Activated CD4-positive, alpha-beta T cell treated with anti-CD3 and anti-CD28 coated beads, Interleukin-2, amount 10 ng/mL, durations not matched to agents 24 days and 14 days (primary cell): ENCODE measurements around the gene MALRD1. TPM values are rescaled to one million over a fixed set of nuclear protein-coding genes. Genes with fewer than 3 reads are reported as not detected.
"Not testable (repeated sequence)": the region's sequence is repeated elsewhere in the genome, so short reads cannot be mapped to it uniquely, and the experiment has no call there.

Experiments used
- DNase-seq: peaks from one replicate; pipeline ENCODE4 v3.0.0; 2022
- H3K27ac Mint-ChIP-seq: one replicate; pipeline ENCODE4 v1.8.0; 2022; ENCODE audit warnings: mild to moderate bottlenecking, mixed read lengths
- H3K27me3 Mint-ChIP-seq: one replicate; pipeline ENCODE4 v1.8.0; 2022; ENCODE audit warnings: mixed read lengths
- H3K36me3 Mint-ChIP-seq: one replicate; pipeline ENCODE4 v1.8.0; 2022; ENCODE audit warnings: low read depth, mild to moderate bottlenecking, mixed read lengths
- H3K4me1 Mint-ChIP-seq: one replicate; pipeline ENCODE4 v1.8.0; 2021; ENCODE audit warnings: mixed read lengths
- H3K4me3 Mint-ChIP-seq: one replicate; pipeline ENCODE4 v1.8.0; 2022; ENCODE audit warnings: mild to moderate bottlenecking, moderate library complexity, mixed read lengths
- H3K9me3 Mint-ChIP-seq: one replicate; pipeline ENCODE4 v1.8.0; 2021; ENCODE audit warnings: mixed read lengths
- intact Hi-C: fragments of 100-400 bp; cut with micrococcal nuclease; formaldehyde crosslinking; loops from one replicate; pipeline ENCODE4 v1.15.1; 2023
- total RNA-seq: library from RNA; stranded (reverse); gene quantifications from 2 replicates; pipeline ENCODE4 v1.2.3, GENCODE V29; 2022

MALRD1 gene
- total RNA-seq, 1 donor from 2014 or later: not detected

- DNase-seq: no peak
- Mint-ChIP-seq H3K9me3 (no peaks in the 10 kb centered on the region), H3K27me3 (no peaks in the 10 kb centered on the region), H3K4me3 (no peak overlapping the region), H3K4me1 (no peaks in the 10 kb centered on the region), H3K27ac (no peak overlapping the region), H3K36me3 (no peaks in the 10 kb centered on the region)
- intact Hi-C loops: no loop called here
These were observed 702.4 kb downstream of the MALRD1 start for GRCh38 chr10:19750972-19751371.

GRCh38 chr10:19756919-19757318, 708.3 kb downstream of the MALRD1 start:
- Mint-ChIP-seq H3K4me3 (no peak overlapping the region), H3K27ac (no peak overlapping the region), H3K4me1 (no peaks in the 10 kb centered on the region), H3K9me3 (no peaks in the 10 kb centered on the region), H3K27me3 (no peaks in the 10 kb centered on the region), H3K36me3 (no peaks in the 10 kb centered on the region)
- intact Hi-C loops: no loop called here
- DNase-seq: no peak

DNA sequence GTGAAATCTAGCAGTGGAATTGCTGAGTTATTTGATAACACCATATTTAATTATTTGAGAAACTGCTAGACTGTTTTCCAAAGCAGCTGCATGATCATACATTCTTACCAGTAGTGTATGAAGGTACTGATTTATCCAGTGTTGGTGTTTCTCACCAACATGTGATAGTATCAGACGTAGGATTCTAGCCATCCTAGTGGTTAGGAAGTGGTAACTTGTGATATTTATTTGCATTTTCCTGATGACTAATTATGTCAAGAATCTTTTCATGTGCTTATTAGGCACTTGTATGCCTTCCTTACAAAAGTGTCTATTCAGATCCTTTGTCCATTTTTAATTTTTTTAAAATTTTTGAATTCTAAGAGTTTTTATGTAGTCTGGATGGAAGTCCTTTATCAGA, 713.4 kb downstream of the MALRD1 start:
- H3K36me3 Mint-ChIP-seq: no peaks in the 10 kb centered on the region
- intact Hi-C loops: no loop called here
- no peak overlapping the region for H3K4me3 Mint-ChIP-seq
- H3K9me3 Mint-ChIP-seq: peaks cover 4% of the 10 kb centered on the region
- DNase-seq: no peak
- no peak overlapping the region for H3K27ac Mint-ChIP-seq
- no peaks in the 10 kb centered on the region for H3K4me1 Mint-ChIP-seq
- no peaks in the 10 kb centered on the region for H3K27me3 Mint-ChIP-seq

- H3K27me3 Mint-ChIP-seq: no peaks in the 10 kb centered on the region
- H3K27ac Mint-ChIP-seq: no peak overlapping the region
- no peaks in the 10 kb centered on the region for H3K4me1 Mint-ChIP-seq
- peaks cover 4% of the 10 kb centered on the region for H3K9me3 Mint-ChIP-seq
- DNase-seq: no peak
- no peaks in the 10 kb centered on the region for H3K36me3 Mint-ChIP-seq
- H3K4me3 Mint-ChIP-seq: no peak overlapping the region
- intact Hi-C loops: no loop called here
These were observed 715.5 kb downstream of the MALRD1 start for GRCh38 chr10:19764111-19764510.

GRCh38 chr10:19767876-19768275, 719.3 kb downstream of the MALRD1 start:
- intact Hi-C loops: no loop called here
- Mint-ChIP-seq H3K4me1 (no peaks in the 10 kb centered on the region), H3K27ac (no peak overlapping the region), H3K9me3 (peaks cover 4% of the 10 kb centered on the region), H3K27me3 (no peaks in the 10 kb centered on the region), H3K4me3 (no peak overlapping the region), H3K36me3 (no peaks in the 10 kb centered on the region)
- DNase-seq: no peak

DNA sequence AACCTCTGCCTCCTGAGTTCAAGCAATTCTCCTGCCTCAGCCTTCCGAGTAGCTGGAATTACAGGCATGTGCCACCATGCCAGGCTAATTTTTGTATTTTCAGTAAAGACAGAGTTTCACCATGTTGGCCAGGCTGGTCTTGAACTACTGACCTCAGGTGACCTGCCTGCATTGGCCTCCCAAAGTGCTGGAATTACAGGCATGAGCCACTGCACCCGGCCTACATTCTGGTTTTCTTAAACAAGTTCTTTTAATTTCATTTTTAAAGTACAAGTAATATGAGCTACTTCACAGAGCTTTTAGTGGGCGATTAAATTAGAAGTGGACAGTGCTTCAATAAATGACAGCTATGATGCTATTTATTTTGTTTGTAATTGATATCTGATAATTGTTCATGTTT, 721.2 kb downstream of the MALRD1 start:
- DNase-seq, H3K27ac Mint-ChIP-seq, H3K4me1 Mint-ChIP-seq, H3K4me3 Mint-ChIP-seq, H3K36me3 Mint-ChIP-seq, H3K27me3 Mint-ChIP-seq, H3K9me3 Mint-ChIP-seq, intact Hi-C loops: not testable (repeated sequence)

DNA sequence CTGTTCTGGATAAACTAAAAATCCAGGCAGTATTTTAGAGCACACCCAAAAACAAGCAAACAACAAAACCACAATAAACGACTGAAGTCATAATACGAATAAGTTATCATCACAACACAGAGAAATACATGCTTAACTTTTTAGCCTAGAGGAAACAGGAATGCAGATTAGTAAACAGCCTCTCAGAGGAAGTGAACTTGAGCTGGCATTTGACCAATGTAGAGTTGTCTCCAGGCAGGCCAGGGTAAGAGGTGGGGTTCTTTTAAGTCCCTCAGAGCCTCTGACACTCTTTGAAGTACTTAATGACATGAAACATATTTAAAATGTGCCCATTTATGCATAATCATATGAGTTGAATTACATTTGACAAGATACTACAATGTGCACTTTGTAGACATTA, 724.4 kb downstream of the MALRD1 start:
- DNase-seq: no peak
- H3K27me3 Mint-ChIP-seq: no peaks in the 10 kb centered on the region
- intact Hi-C loops: no loop called here
- H3K4me1 Mint-ChIP-seq: no peaks in the 10 kb centered on the region
- H3K36me3 Mint-ChIP-seq: no peaks in the 10 kb centered on the region
- H3K4me3 Mint-ChIP-seq: no peak overlapping the region
- H3K9me3 Mint-ChIP-seq: no peaks in the 10 kb centered on the region
- H3K27ac Mint-ChIP-seq: no peak overlapping the region

DNA sequence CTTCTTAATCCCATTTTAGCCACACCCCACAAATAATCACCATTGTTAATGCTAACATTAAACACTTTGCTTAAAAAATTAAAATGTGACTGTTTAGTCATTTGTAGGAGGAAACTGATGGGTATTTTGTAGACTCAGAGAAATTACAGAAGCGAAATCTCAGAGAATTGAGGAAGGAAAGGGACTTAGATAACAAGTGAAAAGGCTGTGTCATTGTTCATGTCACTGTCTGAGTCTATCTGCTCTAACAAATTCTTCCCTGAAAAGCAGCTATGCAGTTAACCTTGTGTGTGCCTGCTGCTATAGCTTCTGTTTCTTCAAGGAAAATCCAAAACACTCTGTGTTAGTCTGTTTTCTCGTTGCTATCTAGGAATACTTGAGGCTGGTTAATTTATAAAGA, 726.7 kb downstream of the MALRD1 start:
- Mint-ChIP-seq H3K27ac (no peak overlapping the region), H3K4me3 (no peak overlapping the region), H3K27me3 (no peaks in the 10 kb centered on the region), H3K4me1 (no peaks in the 10 kb centered on the region), H3K36me3 (no peaks in the 10 kb centered on the region), H3K9me3 (no peaks in the 10 kb centered on the region)
- intact Hi-C loops: no loop called here
- no peak for DNase-seq

- H3K4me3 Mint-ChIP-seq: no peak overlapping the region
- H3K27ac Mint-ChIP-seq: no peak overlapping the region
- no peaks in the 10 kb centered on the region for H3K36me3 Mint-ChIP-seq
- H3K9me3 Mint-ChIP-seq: no peaks in the 10 kb centered on the region
- H3K4me1 Mint-ChIP-seq: no peaks in the 10 kb centered on the region
- no peaks in the 10 kb centered on the region for H3K27me3 Mint-ChIP-seq
- no peak for DNase-seq
- intact Hi-C loops: no loop called here
These were observed 729.2 kb downstream of the MALRD1 start for GRCh38 chr10:19777806-19778205.

DNA sequence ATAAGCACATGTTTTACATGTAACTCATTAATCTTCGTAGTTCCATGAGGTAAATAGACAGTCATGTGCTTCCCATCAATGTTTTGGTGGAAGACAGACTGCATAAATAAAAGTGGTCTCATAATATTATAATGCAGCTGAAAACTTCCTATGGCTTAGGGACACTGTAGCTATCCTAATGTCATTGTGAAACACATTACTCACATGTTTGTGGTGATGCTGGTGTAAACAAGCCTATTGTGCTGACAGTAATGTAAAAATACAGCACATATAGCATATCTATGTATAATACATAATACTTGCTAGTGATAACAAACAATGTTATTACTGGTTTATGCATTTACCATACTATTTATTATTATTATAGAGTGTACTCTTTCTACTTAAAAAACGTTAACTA, 730.4 kb downstream of the MALRD1 start:
- Mint-ChIP-seq H3K36me3 (no peaks in the 10 kb centered on the region), H3K9me3 (no peaks in the 10 kb centered on the region), H3K27me3 (no peaks in the 10 kb centered on the region), H3K4me3 (no peak overlapping the region), H3K4me1 (no peaks in the 10 kb centered on the region), H3K27ac (no peak overlapping the region)
- DNase-seq: no peak
- intact Hi-C loops: no loop called here

DNA sequence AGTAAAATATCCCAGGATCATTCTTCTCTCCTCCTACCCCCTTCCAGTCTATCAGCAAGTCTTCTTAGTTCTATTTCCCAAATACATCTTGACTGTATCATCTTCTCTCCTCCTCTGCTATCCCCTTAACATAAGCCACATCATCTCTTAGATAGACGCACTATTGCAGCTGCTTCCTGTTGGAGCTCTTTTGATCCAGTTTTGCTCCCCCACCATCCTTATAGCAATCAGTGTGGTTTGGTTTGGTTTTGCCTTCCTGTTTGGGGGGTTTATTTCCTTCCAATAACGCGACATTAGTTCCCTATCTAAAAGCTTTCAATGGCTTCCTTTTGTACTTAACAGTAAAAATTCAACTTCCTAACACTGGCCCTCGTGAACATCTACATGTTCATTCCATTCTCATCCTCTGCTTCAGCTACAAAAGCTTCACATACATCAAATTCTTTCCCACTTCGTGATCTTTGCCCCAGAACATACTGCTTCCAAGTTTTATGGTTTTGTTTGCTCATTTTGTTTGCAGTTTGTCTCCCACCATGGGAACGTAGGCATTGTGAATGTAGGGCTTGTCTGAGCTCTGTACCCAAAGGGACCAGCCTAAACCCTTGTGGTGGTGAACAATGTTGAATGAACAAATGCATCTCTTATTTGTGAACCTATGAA, 734.0 kb downstream of the MALRD1 start:
- no peaks in the 10 kb centered on the region for H3K9me3 Mint-ChIP-seq
- H3K27me3 Mint-ChIP-seq: no peaks in the 10 kb centered on the region
- H3K27ac Mint-ChIP-seq: no peak overlapping the region
- no peak overlapping the region for H3K4me3 Mint-ChIP-seq
- no peaks in the 10 kb centered on the region for H3K36me3 Mint-ChIP-seq
- no peak for DNase-seq
- no peaks in the 10 kb centered on the region for H3K4me1 Mint-ChIP-seq
- intact Hi-C loops: no loop called here

DNA sequence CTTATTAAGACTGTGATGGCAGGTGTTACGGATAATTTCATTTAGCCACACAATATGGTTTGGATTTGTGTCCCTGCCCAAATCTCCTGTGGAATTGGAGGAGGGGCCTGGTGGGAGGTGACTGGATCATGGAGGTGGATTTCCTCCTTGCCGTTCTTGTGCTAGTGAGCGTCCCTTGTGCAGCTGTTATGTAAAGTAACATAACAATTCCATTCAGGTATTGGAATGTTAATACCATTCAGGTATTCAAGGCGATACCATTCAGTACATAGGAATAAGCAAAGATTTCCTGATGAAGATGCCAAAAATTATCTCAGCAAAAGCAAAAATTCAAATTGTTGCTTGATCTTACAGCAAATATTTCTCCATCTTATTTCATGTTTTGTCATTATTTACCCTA, 735.1 kb downstream of the MALRD1 start:
- DNase-seq: no peak
- intact Hi-C loops: no loop called here
- no peaks in the 10 kb centered on the region for H3K27me3 Mint-ChIP-seq
- H3K9me3 Mint-ChIP-seq: no peaks in the 10 kb centered on the region
- H3K4me3 Mint-ChIP-seq: no peak overlapping the region
- H3K4me1 Mint-ChIP-seq: no peaks in the 10 kb centered on the region
- H3K36me3 Mint-ChIP-seq: no peaks in the 10 kb centered on the region
- no peak overlapping the region for H3K27ac Mint-ChIP-seq
